ENCODE results near the gene NSMCE1. TPM values are rescaled to one million over a fixed set of nuclear protein-coding genes. Genes with fewer than 3 reads are reported as not detected.

NSMCE1 gene
- total RNA-seq, 1 experiment from 2014 or later: 37.0 TPM

DNA sequence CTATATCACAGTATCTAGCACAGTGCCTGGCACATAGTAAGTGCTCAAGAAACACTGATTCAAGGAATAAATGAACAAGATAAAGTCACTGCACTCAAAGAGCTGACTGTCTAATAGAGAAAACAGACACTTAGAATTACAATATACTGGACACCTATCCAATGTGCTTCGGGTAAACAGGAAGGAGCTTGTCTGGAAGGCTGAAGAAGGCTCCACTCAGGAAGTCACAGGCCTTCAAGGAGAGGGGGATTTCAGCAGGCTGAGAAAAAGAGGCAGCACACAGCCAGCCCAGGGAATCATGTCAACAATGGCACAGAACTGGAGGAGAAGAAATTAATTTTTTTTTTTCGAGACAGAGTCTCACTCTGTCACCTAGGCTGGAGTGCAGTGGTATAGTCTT lies 35.5 kb upstream of the NSMCE1 start:
- Mint-ChIP-seq H3K27me3 (ENCODE audit: insufficient read depth, unreplicated experiment) (no peaks in the 10 kb centered on the region), H3K27ac (ENCODE audit: unreplicated experiment) (no peak overlapping the region)
- POLR2A ChIA-PET: no interaction called here

DNA sequence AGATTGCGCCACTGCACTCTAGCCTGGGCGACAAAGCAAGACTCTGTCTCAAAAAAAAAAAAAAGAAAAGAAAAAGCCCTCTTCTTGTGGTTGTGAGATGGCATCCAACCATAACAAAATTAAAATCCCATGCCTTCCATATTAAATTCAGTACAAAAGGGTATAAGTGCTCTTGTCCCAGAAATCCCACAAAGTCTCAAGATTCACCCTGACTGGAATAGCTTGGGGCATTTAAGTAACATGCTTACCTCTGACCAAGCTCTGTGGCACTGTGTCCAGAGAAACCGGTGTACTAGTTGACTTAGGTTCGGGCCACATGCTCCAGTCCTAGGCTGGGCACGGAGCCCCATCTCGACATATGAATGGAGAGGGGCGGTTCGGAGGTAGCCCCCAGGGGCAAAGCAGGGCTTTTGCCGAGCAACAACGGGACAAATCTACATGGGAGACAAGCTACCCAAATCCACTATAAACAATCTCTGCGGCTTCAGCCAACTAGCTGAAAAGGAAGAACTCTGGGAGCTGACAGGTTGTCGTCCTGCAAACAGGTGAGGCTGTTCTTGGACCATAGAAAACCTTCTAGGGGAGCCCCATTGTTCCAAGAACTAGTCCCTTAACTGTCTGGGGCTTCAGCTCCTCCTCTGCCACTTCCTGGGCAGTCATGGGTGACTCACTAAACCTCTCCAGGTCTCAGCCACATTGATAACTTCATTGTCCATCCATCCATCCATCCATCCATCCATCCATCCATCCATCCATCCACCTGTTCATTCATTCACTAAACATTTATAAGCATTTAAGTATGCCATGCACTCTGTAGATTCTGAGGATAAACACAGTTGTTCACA lies 34.9 kb upstream of the NSMCE1 start:
- POLR2A ChIA-PET: no interaction called here
- intact Hi-C loops (cut with micrococcal nuclease; ENCODE audit: unreplicated experiment): no loop called here
- Histone ChIP-seq H3K9me3 (no peaks in the 10 kb centered on the region; the same call in 1 of the 2 replicates), H3K4me3 (ENCODE audit: low read depth, low read length) (no peak overlapping the region), H3K36me3 (ENCODE audit: control insufficient read depth, insufficient read depth, low read length) (no peaks in the 10 kb centered on the region), H3K27me3 (replicated peaks; ENCODE audit: control insufficient read depth, insufficient read depth, low read length) (no peaks in the 10 kb centered on the region), H3K4me1 (no peaks in the 10 kb centered on the region)
- H3K27me3 Mint-ChIP-seq (ENCODE audit: insufficient read depth, unreplicated experiment): no peaks in the 10 kb centered on the region
- H3K4me3 Mint-ChIP-seq (ENCODE audit: unreplicated experiment): no peak overlapping the region
- no peaks in the 10 kb centered on the region for H3K4me1 Mint-ChIP-seq (ENCODE audit: low read depth, unreplicated experiment)
- TF ChIP-seq, protein P1, sequence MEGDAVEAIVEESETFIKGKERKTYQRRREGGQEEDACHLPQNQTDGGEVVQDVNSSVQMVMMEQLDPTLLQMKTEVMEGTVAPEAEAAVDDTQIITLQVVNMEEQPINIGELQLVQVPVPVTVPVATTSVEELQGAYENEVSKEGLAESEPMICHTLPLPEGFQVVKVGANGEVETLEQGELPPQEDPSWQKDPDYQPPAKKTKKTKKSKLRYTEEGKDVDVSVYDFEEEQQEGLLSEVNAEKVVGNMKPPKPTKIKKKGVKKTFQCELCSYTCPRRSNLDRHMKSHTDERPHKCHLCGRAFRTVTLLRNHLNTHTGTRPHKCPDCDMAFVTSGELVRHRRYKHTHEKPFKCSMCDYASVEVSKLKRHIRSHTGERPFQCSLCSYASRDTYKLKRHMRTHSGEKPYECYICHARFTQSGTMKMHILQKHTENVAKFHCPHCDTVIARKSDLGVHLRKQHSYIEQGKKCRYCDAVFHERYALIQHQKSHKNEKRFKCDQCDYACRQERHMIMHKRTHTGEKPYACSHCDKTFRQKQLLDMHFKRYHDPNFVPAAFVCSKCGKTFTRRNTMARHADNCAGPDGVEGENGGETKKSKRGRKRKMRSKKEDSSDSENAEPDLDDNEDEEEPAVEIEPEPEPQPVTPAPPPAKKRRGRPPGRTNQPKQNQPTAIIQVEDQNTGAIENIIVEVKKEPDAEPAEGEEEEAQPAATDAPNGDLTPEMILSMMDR (IDR thresholded peaks at IDR 0.05; ENCODE audit: insufficient read depth in 1 of 2, low read depth in 1 of 2, low read length in 1 of 2, severe bottlenecking in 1 of 2, unreplicated experiment in 1 of 2): no peak
- peaks cover 6% of the 10 kb centered on the region for H3K9me3 Mint-ChIP-seq (ENCODE audit: unreplicated experiment)
- CTCF ChIA-PET: no interaction called here
- BruUV-seq (replicated peaks): no TSS peak
- H3K36me3 Mint-ChIP-seq (ENCODE audit: insufficient read depth, unreplicated experiment): no peaks in the 10 kb centered on the region
- H3K27ac Mint-ChIP-seq (ENCODE audit: unreplicated experiment): no peak overlapping the region
- no peak for DNase-seq

More for the DNA sequence above, 35.5 kb upstream of the NSMCE1 start:
- Mint-ChIP-seq H3K4me1 (ENCODE audit: low read depth, unreplicated experiment) (no peaks in the 10 kb centered on the region), H3K4me3 (ENCODE audit: unreplicated experiment) (no peak overlapping the region), H3K9me3 (ENCODE audit: unreplicated experiment) (peaks cover 6% of the 10 kb centered on the region), H3K36me3 (ENCODE audit: insufficient read depth, unreplicated experiment) (no peaks in the 10 kb centered on the region)
- TF ChIP-seq, protein P1 (IDR thresholded peaks at IDR 0.05; ENCODE audit: insufficient read depth in 1 of 2, low read depth in 1 of 2, low read length in 1 of 2, severe bottlenecking in 1 of 2, unreplicated experiment in 1 of 2): no peak
- intact Hi-C loops (cut with micrococcal nuclease; ENCODE audit: unreplicated experiment): no loop called here
- Histone ChIP-seq H3K27me3 (replicated peaks; ENCODE audit: control insufficient read depth, insufficient read depth, low read length) (no peaks in the 10 kb centered on the region), H3K36me3 (ENCODE audit: control insufficient read depth, insufficient read depth, low read length) (no peaks in the 10 kb centered on the region), H3K4me1 (no peaks in the 10 kb centered on the region), H3K9me3 (no peaks in the 10 kb centered on the region; the same call in 1 of the 2 replicates), H3K4me3 (ENCODE audit: low read depth, low read length) (no peak overlapping the region)
- no peak for DNase-seq
- BruUV-seq (replicated peaks): no TSS peak
- CTCF ChIA-PET: no interaction called here

DNA sequence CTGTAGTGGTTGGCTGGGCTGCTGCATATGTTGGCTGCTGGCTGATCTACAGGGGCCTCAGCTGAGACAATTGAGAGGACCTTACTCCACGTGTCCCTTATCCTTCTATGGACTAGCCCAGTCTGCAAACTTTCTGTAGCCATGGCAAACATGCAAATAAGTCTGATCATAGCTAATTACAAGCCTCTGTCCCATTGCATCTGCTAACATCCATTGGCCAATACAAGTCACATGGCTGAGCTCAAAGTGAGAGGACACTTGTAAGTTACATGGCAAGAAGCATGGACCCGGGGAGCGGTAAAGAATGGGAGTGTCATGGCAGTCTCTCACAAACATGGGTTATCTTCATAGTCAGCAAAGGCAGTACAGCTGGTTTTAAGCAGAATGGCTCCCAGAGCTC lies 33.6 kb upstream of the NSMCE1 start:
- CTCF ChIA-PET: no interaction called here
- H3K9me3 Mint-ChIP-seq (ENCODE audit: unreplicated experiment): peaks cover 6% of the 10 kb centered on the region
- H3K9me3 ChIP-seq: no peaks in the 10 kb centered on the region
- no peaks in the 10 kb centered on the region for H3K36me3 ChIP-seq (ENCODE audit: control insufficient read depth, insufficient read depth, low read length)
- no peaks in the 10 kb centered on the region for H3K4me1 Mint-ChIP-seq (ENCODE audit: low read depth, unreplicated experiment)
- H3K27ac Mint-ChIP-seq (ENCODE audit: unreplicated experiment): no peak overlapping the region
- POLR2A ChIA-PET: interaction anchor here (0.6 kb wide), 1 partner anchor 344 kb away, joined by 3 read pairs; no protein-coding TSS in a partner anchor
- no peak overlapping the region for H3K4me3 ChIP-seq (ENCODE audit: low read depth, low read length)
- H3K36me3 Mint-ChIP-seq (ENCODE audit: insufficient read depth, unreplicated experiment): no peaks in the 10 kb centered on the region
- intact Hi-C loops (cut with micrococcal nuclease; ENCODE audit: unreplicated experiment): no loop called here
- H3K27me3 Mint-ChIP-seq (ENCODE audit: insufficient read depth, unreplicated experiment): no peaks in the 10 kb centered on the region
- TF ChIP-seq, protein P1 (IDR thresholded peaks at IDR 0.05; ENCODE audit: insufficient read depth in 1 of 2, low read depth in 1 of 2, low read length in 1 of 2, severe bottlenecking in 1 of 2, unreplicated experiment in 1 of 2): no peak
- no peaks in the 10 kb centered on the region for H3K4me1 ChIP-seq
- no peak overlapping the region for H3K4me3 Mint-ChIP-seq (ENCODE audit: unreplicated experiment)
- no peaks in the 10 kb centered on the region for H3K27me3 ChIP-seq (replicated peaks; ENCODE audit: control insufficient read depth, insufficient read depth, low read length)
- no TSS peak for BruUV-seq (replicated peaks)
- no peak for DNase-seq

Measured in Caco-2 (cell line).